Measurements from ENCODE around the gene AFM. TPM values are rescaled to one million over a fixed set of nuclear protein-coding genes. Genes with fewer than 3 reads are reported as not detected.

Gene AFM
- total and polyA plus RNA-seq, 12 donors, result not detected

GRCh38 chr4:73451404-73451803 lies 30.1 kb upstream of the AFM start:
- Histone ChIP-seq H3K4me3 (no peak overlapping the region), H3K9me3 (no peaks in the 10 kb centered on the region), H3K27ac (no peak overlapping the region), H3K36me3 (no peaks in the 10 kb centered on the region), H3K4me1 (no peaks in the 10 kb centered on the region), H3K27me3 (peaks cover 0 to 6% (median 0%) of the 10 kb centered on the region in 7 donors)
- DNase-seq, result no peak
- 44 to 54% methylated on average over 3 of the region's 3 CpGs for WGBS, 2 donors
- no peak for TF ChIP-seq CTCF (IDR thresholded peaks at IDR 0.05)
- ATAC-seq, result no peak
- intact Hi-C loops (cut with DNase I), result loop anchor here in 1 of 10 donors (10.0 kb wide), 1 partner anchor 353 kb away; no protein-coding TSS in a partner anchor

GRCh38 chr4:73451981-73452747 lies 29.4 kb upstream of the AFM start:
- Histone ChIP-seq H3K4me1 (no peaks in the 10 kb centered on the region), H3K9me3 (no peaks in the 10 kb centered on the region), H3K4me3 (no peak overlapping the region), H3K36me3 (no peaks in the 10 kb centered on the region), H3K27me3 (peaks cover 0 to 6% (median 0%) of the 10 kb centered on the region in 7 donors), H3K27ac (no peak overlapping the region)
- peak in 1 of 8 donors; percentile 42 for ATAC-seq
- no peak for DNase-seq
- 82 to 83% methylated on average over 4 of the region's 4 CpGs for WGBS, 2 donors
- intact Hi-C loops (cut with DNase I), result loop anchor here in 1 of 10 donors (10.0 kb wide), 1 partner anchor 353 kb away; no protein-coding TSS in a partner anchor
- no peak for TF ChIP-seq CTCF (IDR thresholded peaks at IDR 0.05)

GRCh38 chr4:73452953-73453700 lies 28.4 kb upstream of the AFM start:
- Histone ChIP-seq H3K4me3 (no peak overlapping the region), H3K27me3 (peaks cover 0 to 6% (median 0%) of the 10 kb centered on the region in 7 donors), H3K9me3 (no peaks in the 10 kb centered on the region), H3K4me1 (no peaks in the 10 kb centered on the region), H3K36me3 (no peaks in the 10 kb centered on the region), H3K27ac (no peak overlapping the region)
- ATAC-seq, result no peak
- WGBS, 2 donors, result 31 to 53% methylated on average over 2 of the region's 2 CpGs
- intact Hi-C loops (cut with DNase I), result loop anchor here in 1 of 10 donors (10.0 kb wide), 1 partner anchor 352 kb away; no protein-coding TSS in a partner anchor
- DNase-seq, result no peak
- no peak for TF ChIP-seq CTCF (IDR thresholded peaks at IDR 0.05)

- Histone ChIP-seq H3K36me3 (no peaks in the 10 kb centered on the region), H3K4me1 (no peaks in the 10 kb centered on the region), H3K27ac (no peak overlapping the region), H3K4me3 (no peak overlapping the region), H3K27me3 (peaks cover 0 to 6% (median 0%) of the 10 kb centered on the region in 7 donors), H3K9me3 (no peaks in the 10 kb centered on the region)
- TF ChIP-seq CTCF (IDR thresholded peaks at IDR 0.05), result no peak
- no peak for DNase-seq
- no peak for ATAC-seq
- intact Hi-C loops (cut with DNase I), result loop anchor here in 1 of 10 donors (10.0 kb wide), 1 partner anchor 351 kb away; no protein-coding TSS in a partner anchor
Measured at GRCh38 chr4:73453701-73454005, 27.9 kb upstream of the AFM start.
